Measurements from ENCODE around the gene HOXD9.

Gene HOXD9

DNA sequence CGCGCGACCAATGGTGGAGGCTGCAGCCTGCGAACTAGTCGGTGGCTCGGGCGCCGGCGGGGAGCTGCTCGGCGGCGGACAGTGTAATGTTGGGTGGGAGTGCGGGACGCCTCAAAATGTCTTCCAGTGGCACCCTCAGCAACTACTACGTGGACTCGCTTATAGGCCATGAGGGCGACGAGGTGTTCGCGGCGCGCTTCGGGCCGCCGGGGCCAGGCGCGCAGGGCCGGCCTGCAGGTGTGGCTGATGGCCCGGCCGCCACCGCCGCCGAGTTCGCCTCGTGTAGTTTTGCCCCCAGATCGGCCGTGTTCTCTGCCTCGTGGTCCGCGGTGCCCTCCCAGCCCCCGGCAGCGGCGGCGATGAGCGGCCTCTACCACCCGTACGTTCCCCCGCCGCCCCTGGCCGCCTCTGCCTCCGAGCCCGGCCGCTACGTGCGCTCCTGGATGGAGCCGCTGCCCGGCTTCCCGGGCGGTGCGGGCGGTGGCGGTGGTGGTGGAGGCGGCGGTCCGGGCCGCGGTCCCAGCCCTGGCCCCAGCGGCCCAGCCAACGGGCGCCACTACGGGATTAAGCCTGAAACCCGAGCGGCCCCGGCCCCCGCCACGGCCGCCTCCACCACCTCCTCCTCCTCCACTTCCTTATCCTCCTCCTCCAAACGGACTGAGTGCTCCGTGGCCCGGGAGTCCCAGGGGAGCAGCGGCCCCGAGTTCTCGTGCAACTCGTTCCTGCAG lies at the start of gene HOXD9:
HOXD9 (plus strand) TSS at position 37 of the 728 bp plus-strand sequence; CDS start at position 87, 50 bp downstream.
- peak; percentile 76 for DNase-seq (ENCODE audit: low spot score)

DNA sequence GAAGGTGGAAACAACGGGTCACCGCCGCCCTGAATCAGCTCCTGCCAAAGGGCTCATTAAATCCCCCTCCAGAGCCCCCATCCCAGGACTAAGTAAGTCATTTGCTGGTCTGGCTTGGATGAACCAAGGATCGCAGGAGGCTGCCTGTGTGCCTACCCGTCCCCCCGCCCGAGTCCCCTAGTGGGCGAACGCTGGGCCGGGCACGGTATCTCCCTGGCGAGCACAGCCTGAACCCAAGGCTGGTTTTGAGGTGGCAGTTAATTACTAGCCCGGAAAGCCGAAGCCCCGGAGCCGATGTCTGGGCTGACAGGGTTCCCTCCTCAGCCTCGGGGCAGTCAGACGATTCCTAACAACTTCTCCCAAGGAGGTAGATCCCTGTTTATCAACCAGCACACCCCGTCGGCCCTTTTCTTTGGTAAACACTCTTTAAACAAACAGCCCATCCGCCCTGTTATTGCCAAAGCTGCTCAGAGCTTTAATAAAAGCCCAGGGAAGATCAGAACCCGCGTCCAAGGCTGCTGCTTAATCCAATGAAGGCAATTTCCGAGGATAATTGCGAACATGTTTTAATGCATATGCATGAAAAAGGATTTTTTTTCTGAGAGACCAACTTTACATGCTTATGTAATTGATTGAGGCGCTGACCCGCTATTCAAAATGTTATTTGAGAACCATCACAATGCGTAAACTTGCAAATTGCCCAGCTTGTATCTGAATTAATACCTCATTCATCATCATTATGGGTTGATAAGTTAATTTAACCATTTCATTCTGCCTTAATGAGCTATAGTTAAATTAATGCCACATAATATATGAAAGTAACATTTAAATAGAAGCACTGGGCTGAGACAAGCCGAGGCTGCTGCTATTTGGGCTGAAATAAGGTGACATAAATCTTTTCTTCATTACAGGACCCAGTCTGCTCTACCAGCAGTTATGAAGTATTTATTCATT lies 49.3 kb upstream of the HOXD9 start:
- DNase-seq (ENCODE audit: low spot score) = no peak

DNA sequence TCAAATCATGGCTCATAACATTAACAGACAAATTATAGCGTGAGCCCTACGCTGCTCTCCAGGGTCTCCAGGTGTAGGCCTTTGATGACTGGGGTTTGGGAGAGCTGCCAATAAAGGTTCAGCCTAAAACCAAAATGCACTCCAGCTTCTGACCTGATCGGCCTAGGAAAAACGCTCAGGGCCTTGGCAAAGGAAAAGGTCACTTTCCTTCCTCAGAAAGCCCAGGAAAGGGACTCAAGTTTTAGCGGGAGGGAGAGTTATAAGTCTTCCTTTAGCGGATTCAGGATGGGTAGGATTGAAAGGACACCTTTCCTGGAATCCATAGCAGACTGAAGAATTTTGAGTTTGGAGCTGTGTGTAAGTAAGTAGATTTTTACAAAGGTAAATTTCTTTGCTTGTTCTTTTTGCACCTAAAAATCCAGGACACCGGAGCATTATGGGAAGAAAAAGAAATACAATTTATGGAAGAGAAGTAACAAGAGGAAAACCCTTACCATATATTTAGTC lies 47.5 kb upstream of the HOXD9 start:
- DNase-seq (ENCODE audit: low spot score) = no peak

DNA sequence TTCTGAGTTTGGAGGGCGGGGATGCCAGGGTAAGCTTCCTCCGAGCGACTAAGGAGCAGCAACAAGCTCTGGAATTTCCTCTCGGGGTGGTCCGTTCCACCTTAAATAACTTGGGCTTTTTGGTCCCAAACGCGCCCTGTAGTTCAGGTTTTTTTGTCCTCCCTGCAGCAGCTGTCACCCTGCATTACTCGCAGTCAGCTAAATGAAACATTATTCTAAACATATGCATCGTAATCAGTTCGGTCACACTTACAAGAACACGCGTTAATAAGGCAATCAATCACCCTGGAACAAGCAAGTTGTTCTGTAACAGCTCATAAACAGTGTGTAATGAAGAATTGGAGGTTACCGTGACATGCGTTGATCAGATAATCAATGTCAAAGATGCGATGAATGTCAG lies 47.0 kb upstream of the HOXD9 start:
- DNase-seq (ENCODE audit: low spot score) = no peak

DNA sequence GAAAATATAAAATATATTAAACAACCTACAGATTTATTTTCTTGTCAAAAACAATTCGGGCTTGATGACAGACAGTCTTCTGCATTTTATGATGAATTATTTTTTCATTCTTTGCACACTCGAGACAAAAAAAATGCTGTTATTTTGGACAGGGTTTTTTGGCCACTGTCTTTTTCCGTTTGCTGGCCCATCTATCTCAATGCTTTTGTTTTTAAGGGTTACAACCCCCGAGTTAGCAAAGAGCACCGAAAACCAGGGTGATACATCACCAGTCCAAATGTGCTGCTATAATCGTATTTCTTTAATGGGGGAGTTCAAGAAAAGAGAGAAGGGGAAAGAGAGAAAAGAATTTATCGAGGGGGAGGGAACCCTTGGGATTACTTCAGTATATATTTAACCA lies 46.5 kb upstream of the HOXD9 start:
- no peak for DNase-seq (ENCODE audit: low spot score)

DNA sequence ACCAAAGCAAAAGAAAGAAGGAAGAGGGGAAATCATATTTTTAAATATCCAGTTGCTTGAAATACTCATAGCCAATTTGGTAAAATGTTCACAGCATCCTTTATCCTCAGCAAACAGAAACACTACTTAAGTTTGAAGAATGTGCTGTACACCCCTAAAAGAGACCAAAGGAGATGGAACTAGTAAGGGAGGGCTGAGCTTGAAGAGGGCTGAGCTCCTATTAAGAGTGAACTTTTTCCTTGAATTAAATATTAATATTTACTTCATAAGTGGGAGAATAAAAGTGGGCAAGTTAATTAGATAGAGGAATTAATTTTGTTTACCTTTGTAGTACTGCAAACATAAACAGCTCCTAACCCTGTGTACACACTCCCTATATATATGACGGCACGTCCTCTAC lies 45.7 kb upstream of the HOXD9 start:
- DNase-seq (ENCODE audit: low spot score) = no peak

DNA sequence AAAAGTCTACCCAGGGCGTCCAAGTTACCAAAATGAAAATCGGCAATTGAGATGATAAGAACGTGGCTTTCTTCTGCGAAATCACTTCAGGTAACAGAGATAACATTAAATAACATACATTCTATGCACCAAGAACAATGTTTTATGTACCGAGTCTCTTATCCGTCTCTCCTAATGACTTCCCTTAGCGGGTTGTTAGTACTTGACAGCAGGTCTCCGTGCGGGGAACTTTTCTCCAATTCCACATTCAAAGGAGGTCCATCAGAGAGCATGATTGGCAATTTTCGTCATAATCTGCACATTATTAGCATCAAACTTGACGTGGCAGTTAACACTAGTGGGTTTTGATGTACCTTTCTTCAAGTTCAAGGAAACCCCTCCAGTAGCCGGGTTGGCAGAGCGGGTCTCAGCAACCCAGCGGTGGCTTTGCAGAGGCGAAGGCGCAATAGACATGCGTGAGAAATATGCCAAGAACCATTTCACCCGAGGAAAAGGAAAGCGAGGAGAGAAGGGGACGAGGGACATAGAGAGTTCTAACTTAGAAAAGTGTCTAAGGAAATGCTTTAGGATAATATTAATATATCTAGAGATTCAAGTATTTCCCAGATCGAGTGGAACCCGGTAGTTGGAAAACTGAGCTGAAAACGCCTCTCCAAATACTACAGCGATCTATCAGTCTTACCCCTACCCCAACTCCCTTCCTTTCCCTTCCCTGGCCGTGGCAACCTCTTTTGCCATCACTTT lies 43.8 kb upstream of the HOXD9 start:
- DNase-seq (ENCODE audit: low spot score) = no peak

DNA sequence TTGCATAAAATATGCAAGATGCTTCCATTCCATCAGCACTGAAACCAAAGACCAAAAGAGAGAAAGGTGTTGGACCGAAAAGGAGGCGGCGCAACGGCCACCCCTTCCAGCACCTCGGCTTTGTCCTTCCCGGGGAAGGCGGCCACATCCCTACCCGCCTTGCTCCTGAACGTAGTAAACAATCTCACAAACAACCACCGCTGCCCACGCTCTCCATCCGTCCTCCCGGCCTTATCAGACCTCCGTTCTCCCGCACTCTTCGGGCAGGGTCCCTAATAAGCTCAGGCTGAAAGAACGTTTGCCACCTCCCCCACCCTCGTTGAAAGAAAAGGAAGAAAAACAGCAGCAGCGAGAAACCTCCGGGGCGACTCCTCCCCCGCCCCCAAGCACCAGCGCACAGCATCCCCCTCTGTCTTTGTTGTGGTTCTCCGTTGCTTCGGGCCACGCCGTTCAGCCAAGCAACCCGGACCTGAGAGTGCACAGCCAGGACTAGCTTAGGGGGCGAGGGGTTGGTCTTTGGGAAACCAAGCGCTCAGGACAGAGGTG lies 43.2 kb upstream of the HOXD9 start:
- peak; percentile 41 for DNase-seq (ENCODE audit: low spot score)

DNA sequence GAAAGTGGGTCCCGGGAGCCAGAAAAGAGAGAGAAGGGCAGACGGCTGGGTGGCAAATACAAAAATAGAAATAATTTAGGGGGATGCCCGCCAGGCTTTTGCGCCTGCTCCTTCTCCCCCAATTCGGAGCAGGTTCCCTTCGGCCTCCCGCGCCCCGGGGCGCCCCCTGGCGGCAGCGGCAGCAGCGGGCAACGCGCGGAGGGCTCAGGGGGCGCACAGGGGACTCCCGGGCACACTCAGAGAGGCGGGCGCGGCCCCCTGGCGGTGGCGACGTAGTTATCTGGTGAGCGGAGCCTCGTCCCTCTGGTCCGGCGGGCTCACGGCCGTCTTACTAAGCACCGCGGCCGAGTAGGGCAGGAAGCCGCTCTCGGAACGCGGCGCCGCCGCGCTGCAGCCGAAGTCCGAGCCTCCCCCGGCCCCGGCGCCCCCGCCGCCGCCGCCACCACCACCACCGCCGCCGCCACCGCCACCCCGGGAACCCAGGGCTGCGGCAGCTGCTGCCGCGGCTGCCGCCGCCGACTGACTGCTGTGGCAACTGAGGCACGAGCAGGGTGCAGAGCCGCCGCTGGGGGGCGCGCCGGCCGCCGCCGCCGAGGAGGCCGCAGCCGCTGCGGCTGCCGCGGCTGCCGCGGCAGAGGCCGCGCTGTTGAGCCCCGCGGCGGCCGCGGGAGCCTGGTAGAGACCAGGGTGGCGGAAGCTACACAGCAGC lies 42.5 kb upstream of the HOXD9 start:
- DNase-seq (ENCODE audit: low spot score) = peak; percentile 81

DNA sequence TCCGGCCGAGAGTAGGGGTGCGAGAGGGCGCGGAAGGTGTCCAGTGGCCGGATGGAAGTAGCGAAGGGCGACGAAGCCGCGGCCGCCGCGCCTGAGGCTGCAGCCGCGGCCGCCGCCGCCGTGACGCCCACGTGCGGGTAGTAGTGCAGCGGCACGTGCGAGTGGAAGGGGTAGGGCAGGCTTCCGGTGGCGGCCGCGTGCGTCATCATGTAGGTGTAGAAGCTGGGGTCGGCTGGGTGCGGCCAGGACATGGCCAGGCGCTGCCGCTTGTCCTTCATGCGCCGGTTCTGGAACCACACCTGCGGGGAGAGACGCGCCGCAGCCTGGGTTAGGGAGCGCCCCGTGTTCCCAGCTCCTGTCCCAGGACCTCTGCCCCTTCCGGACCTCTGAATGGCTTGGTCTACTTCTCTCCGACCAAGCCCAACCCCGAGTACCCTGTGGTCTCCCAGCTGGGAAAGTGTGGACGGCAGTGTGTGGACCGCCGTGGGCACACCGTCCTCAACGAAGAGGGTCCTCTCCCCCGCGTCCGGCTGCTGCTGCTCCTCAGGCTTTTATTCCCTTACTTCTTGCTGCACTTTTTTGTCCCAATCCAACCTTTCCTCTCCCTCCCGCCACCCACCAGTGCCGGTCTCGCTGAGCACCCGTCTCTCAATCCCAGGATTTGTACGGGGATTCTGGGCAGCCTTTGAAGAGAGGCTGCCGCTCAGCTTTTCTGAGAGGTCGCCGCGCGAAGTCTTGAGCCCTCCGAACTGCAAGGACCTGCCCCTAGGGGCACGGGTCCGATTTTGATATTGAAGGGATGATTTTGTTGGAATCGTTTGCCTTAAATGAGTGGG lies 41.8 kb upstream of the HOXD9 start:
- DNase-seq (ENCODE audit: low spot score) = peak; percentile 82

DNA sequence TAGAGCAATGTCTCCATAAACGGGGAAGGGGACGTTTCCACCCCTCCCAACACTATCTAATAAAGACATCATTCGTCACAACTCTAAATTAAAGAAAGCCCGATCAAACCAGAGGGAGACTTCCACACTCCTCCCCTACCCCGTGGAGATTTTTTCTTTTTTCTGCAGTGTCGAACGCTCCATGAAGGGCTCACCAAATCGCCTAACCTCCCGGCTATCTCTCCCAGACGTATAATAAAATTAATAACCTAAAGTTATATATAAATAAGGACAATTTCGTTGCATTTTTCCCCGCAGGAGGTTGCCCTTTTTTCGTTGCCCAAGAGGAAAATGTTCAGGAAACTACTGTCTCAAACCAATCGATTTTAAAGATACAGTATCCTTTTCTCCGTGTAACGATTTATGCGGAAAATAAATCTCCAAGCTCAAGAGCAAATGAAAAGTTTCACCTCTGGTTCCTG lies 41.1 kb upstream of the HOXD9 start:
- DNase-seq (ENCODE audit: low spot score) = no peak

DNA sequence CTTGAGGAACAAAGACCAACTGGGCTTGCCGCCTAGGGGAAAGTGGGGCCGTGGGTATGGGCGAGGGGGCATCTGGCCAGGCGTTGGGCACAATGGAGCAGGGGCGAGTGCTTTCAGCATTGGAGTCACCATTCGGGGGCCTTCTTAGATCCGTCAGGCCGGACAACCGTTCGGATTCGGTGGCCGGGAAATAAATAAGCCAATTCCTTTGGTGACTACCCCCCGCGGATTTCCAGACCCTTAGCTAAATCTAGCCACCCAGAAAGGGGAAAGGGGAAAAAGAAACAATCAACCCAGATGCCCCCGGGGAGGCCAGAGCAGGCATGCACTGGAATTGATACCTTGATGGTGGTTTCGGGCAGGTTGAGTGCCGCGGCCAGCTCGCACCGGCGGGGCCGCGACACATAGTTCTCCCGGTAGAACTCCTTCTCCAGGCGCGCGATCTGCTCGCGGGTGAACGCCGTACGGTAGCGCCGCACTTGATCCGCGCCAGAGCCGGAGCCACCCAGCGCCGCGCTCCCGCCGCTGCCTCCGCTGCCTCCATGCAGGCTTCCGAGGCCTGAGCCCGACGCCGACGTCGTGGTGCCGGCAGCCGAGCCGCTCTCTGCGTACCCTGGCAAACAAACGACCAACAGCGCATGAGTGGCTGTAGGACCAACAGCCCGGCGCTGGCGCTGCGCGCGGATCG lies 40.5 kb upstream of the HOXD9 start:
- no peak for DNase-seq (ENCODE audit: low spot score)

DNA sequence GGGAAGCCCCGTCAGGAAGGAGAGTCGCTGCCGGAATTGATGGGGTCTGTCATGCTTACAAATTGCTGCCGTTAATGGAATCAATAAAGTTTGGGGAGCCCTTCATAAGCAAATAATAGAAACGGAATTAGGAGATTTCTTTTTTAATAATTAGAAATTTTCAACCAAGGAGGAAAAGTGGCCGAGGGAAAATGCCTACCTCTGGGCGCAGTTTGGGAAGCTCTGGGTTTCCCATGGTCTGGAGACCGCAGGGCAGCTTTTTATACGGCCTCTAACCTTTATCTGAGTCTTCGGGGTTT lies 40.0 kb upstream of the HOXD9 start:
- DNase-seq (ENCODE audit: low spot score) = no peak

DNA sequence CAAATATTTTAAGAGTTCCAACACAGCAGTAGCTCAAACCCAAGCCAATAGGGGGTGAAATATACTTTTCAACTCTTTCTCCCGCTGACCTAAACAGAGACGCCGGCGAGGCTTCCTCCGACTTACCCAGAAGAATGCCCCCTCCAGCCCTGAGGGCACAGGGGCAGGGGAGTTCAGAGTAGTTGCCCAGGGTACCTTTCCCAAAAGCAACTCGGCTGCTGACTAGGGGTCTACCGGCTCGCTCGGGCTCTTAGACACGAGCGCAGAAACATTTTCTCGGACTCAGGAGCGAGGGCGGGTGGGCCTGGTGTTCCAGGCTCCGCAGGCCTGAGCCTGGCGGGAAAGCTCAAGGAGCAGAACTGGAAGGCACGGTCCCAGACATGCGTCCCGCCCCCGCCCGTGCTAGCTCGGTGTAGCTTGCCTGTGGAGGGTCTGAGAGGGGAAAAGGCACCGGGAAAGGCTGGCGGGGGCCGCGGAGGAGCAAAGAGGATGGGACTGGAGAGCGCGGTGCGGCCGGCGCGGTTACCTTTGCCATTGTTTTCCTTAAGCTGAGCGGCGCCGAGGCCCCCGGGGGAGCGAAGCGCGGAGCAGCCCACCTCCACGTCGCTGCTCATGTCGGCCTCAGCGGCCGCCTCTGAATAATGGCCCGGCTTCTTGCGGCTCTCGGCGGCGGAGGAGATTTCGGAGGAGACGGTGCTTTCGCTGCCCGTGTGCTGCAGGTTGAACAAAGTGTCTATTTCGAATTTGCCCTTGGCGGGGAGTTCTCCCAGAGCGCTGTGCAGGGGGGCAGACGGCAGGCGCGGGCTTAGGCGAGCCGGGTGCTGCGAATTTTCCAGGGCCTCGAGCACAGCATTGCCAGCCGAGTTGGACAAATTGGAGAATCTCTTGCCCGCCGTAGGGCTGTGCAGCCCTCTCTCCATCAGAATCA lies 39.4 kb upstream of the HOXD9 start:
- DNase-seq (ENCODE audit: low spot score) = no peak

DNA sequence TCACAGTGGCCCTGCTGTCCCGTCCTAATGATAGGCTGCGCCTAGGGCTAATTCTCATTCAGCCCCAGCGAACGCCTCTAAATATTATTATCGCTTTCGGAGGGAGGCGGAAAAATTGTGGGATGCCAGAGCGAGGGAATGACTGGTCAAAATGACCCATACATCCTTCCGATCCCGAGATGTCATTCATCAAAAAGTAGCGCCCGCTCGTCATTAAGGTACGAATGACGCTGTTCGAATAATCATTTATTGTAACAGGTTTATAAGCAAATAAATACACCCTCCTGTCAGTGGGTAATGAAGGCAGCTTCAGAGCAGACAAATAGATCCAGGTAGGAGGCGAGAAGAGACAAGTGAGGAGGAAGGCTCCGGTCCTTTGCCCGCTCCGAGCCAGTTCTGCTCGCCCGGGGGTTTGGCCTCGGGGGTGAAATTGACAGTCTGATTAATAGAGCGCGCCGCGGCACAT lies 38.7 kb upstream of the HOXD9 start, which contains the start of gene EVX2:
EVX2 (minus strand) TSS at position 167 of the 466 bp plus-strand sequence. CDS start 186 bp downstream, outside the sequence.
- DNase-seq (ENCODE audit: low spot score) = no peak

DNA sequence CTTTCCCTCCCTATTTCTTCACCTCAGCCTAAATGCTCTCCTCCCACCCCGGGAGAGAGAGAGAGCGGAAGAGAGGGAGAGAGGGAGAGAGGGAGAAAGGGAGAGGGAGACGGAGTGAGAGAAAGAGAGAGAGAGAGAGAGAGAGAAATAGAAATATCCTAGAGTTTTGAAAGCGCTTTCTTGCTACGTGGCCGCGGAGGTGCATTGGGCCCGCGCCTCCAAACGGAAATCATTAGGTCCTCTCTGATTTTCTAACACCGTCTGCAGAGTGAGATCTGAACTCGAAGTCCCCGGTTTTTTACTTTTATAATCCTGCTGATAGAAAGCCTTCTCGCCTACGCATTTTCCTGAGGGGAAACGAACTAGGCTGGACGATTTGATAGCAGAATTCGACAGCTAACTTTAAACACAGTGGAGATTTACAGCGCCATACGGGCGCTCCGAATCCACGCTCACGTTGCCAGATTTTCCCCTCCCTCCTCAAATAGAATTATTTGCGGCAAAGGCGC lies 37.9 kb upstream of the HOXD9 start:
- no peak for DNase-seq (ENCODE audit: low spot score)

DNA sequence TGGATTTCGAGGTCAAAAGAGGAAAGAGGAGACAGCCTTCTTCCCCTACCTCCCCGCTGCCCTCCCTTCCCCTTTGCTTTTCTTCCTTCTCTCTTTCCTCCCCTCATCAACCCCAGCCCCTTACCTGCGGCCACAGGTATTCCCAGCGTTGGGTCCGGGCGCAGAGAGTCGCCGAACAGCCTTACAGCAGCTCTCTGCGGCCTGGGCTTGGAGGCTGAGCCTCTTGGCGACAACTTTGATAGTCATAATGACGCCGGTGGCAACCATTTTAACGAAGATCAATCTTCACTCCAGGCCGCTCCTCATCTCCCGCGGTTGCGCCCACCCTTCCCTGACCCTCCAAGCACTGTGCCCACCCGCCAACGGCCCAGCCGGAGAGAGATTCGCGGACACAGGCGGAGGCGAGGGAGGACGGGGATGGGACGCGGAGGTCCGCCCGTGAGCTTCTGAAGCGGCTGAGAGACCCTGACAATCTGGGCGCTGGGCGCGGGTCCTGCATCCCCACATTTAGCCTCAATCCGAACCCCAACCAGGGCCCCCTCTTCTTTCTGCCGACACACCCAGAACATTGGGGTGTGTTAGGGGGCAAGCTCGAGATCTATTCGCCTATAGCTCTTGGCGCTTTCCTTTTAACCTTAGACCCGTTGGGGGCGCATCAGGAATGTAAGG lies 37.3 kb upstream of the HOXD9 start:
- no peak for DNase-seq (ENCODE audit: low spot score)

Measured in SW480 (cell line).